Natural killer cell (primary cell): ENCODE measurements around the gene HOXC5. TPM values are rescaled to one million over a fixed set of nuclear protein-coding genes. Genes with fewer than 3 reads are reported as not detected.

Source experiments
- ATAC-seq, 3 donors: fragments of 150-1000 bp in 2 of 3; fragments of 200-7000 bp in 1 of 3; cut with Tn5 transposase; 1 replicate in 1 of 3; 2 replicates in 2 of 3; pipeline ENCODE4 v1.10.0; 2021; ENCODE audit warnings: mild to moderate bottlenecking in 2 of 3, moderate library complexity in 2 of 3
- DNase-seq, 2 donors: peaks; one replicate each; pipeline versions ENCODE4 v3.0.0 to v3.0.0-alpha.2; 2013 to 2021; ENCODE audit warnings: mixed read lengths in 1 of 2
- H3K27ac ChIP-seq: one replicate; pipeline ENCODE4 v1.5.1; 2013; ENCODE audit warnings: mild to moderate bottlenecking, low read length
- H3K27me3 ChIP-seq: one replicate; pipeline ENCODE4 v1.6.1; 2013; ENCODE audit warnings: low read length; ENCODE audit not compliant: control insufficient read depth, insufficient read depth
- H3K36me3 ChIP-seq: one replicate; pipeline ENCODE4 v1.6.1; 2013; ENCODE audit warnings: low read length; ENCODE audit not compliant: control insufficient read depth, insufficient read depth
- H3K4me1 ChIP-seq: one replicate; pipeline ENCODE4 v1.6.1; 2013; ENCODE audit warnings: low read length; ENCODE audit not compliant: control insufficient read depth, insufficient read depth
- H3K4me3 ChIP-seq: one replicate; pipeline ENCODE4 v1.5.1; 2013; ENCODE audit warnings: low read length
- H3K9me3 ChIP-seq: one replicate; pipeline ENCODE4 v1.6.1; 2013; ENCODE audit warnings: low read length; ENCODE audit not compliant: control insufficient read depth, insufficient read depth
- H3K27ac Mint-ChIP-seq, 2 donors: one replicate each; pipeline ENCODE4 v1.8.0; 2022; ENCODE audit warnings: mild to moderate bottlenecking in 2 of 2, mixed read lengths in 2 of 2, moderate library complexity in 1 of 2
- H3K27me3 Mint-ChIP-seq, 2 donors: one replicate each; pipeline ENCODE4 v1.8.0; 2022; ENCODE audit warnings: low read depth in 2 of 2, mixed read lengths in 2 of 2
- H3K36me3 Mint-ChIP-seq: one replicate; pipeline ENCODE4 v1.8.0; 2022; ENCODE audit warnings: mixed read lengths
- H3K4me1 Mint-ChIP-seq, 2 donors: one replicate each; pipeline ENCODE4 v1.8.0; 2022; ENCODE audit warnings: mixed read lengths in 2 of 2
- H3K4me3 Mint-ChIP-seq: one replicate; pipeline ENCODE4 v1.8.0; 2022; ENCODE audit warnings: mild to moderate bottlenecking, moderate library complexity, mixed read lengths
- H3K9me3 Mint-ChIP-seq, 2 donors: one replicate each; pipeline ENCODE4 v1.8.0; 2022; ENCODE audit warnings: mixed read lengths in 2 of 2
- WGBS: methylation state at CpG from one replicate; pipeline ENCODE4 v1.1.7; 2013; ENCODE audit warnings: missing lambda C conversion rate; ENCODE audit not compliant: insufficient coverage; 5-methylcytosine and 5-hydroxymethylcytosine counted together
- intact Hi-C: fragments of 100-400 bp; cut with micrococcal nuclease; formaldehyde crosslinking; loops from one replicate; pipeline ENCODE4 v1.14.2; 2022
- total RNA-seq, 4 donors: library from RNA; stranded (reverse); fragments of 120-200 nt in 1 of 4; gene quantifications; one replicate each; pipeline versions ENCODE4 v1.2.3 to v1.2.4, GENCODE V29; 2013 to 2022
- TF ChIP-seq, protein P1 (sequence below): fragments of 200-600 bp; IDR thresholded peaks from one replicate; pipeline ENCODE4 v1.8.0; 2022; ENCODE audit warnings: antibody characterized with exemption

HOXC5 gene
- total RNA-seq, 3 donors from 2014 or later (not counting 1 experiment from before 2014, with no cell fraction given), result 0.20 TPM; not detected in 2

DNA sequence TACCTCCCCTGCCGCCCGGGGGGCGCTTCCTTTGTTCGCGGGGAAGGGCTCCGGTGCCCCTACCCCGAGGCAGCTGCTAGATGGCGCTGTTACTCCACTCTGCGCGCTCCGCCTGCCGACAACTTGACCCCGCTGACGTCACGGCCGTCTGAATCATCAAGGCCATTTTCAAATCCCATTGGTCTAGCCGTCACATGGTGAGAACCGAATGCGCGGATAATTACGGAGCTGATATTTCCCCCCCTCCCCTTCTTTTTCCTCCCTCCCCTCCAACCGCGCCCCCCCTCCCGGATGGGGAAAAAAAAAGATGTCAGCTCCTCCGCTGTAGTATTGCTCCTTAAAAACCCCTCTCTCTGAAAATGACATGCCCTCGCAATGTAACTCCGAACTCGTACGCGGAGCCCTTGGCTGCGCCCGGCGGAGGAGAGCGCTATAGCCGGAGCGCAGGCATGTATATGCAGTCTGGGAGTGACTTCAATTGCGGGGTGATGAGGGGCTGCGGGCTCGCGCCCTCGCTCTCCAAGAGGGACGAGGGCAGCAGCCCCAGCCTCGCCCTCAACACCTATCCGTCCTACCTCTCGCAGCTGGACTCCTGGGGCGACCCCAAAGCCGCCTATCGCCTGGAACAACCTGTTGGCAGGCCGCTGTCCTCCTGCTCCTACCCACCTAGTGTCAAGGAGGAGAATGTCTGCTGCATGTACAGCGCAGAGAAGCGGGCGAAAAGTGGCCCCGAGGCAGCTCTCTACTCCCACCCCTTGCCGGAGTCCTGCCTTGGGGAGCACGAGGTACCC lies 47.8 kb upstream of the HOXC5 start, which contains the start of gene HOXC10:
Gene HOXC10, plus strand, starts transcription at position 246 of the 791 bp plus-strand sequence. Its CDS starts 114 bp downstream, at position 360.
- H3K27ac ChIP-seq, result no peak within 1 kb of the TSS
- H3K4me1 Mint-ChIP-seq, result peaks cover 24 to 43% of the 10 kb centered on the region in 2 donors
- H3K4me1 ChIP-seq, result peaks cover 30% of the 10 kb centered on the region
- intact Hi-C loops, result loop anchor here (10.0 kb wide), 1 partner anchor 190 kb away; no protein-coding TSS in a partner anchor
- ATAC-seq, result peak; percentile 76 to 80 (median 78)
- H3K4me3 ChIP-seq, result no peak within 1 kb of the TSS
- H3K27me3 Mint-ChIP-seq, result peaks cover 88 to 89% of the 10 kb centered on the region in 2 donors
- no peaks in the 10 kb centered on the region for H3K9me3 Mint-ChIP-seq
- H3K27me3 ChIP-seq, result peaks cover 86% of the 10 kb centered on the region
- H3K36me3 ChIP-seq, result no peaks in the 10 kb centered on the region
- H3K27ac Mint-ChIP-seq, result peak within 1 kb of the TSS; percentile 63 to 72
- peak within 1 kb of the TSS; percentile 67 for H3K4me3 Mint-ChIP-seq
- peaks cover 2% of the 10 kb centered on the region for H3K36me3 Mint-ChIP-seq
- DNase-seq, result peak; percentile 76 to 84
- peaks cover 5% of the 10 kb centered on the region for H3K9me3 ChIP-seq
- TF ChIP-seq, protein P1, sequence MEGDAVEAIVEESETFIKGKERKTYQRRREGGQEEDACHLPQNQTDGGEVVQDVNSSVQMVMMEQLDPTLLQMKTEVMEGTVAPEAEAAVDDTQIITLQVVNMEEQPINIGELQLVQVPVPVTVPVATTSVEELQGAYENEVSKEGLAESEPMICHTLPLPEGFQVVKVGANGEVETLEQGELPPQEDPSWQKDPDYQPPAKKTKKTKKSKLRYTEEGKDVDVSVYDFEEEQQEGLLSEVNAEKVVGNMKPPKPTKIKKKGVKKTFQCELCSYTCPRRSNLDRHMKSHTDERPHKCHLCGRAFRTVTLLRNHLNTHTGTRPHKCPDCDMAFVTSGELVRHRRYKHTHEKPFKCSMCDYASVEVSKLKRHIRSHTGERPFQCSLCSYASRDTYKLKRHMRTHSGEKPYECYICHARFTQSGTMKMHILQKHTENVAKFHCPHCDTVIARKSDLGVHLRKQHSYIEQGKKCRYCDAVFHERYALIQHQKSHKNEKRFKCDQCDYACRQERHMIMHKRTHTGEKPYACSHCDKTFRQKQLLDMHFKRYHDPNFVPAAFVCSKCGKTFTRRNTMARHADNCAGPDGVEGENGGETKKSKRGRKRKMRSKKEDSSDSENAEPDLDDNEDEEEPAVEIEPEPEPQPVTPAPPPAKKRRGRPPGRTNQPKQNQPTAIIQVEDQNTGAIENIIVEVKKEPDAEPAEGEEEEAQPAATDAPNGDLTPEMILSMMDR, result peak; percentile 45
- 7% methylated on average over 54 of the region's 55 CpGs for WGBS

DNA sequence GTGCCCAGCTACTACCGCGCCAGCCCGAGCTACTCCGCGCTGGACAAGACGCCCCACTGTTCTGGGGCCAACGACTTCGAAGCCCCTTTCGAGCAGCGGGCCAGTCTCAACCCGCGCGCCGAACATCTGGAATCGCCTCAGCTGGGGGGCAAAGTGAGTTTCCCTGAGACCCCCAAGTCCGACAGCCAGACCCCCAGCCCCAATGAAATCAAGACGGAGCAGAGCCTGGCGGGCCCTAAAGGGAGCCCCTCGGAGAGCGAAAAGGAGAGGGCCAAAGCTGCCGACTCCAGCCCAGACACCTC lies 47.2 kb upstream of the HOXC5 start:
- Histone ChIP-seq H3K27me3 (peaks cover 89% of the 10 kb centered on the region), H3K9me3 (peaks cover 5% of the 10 kb centered on the region), H3K27ac (no peak overlapping the region), H3K4me3 (no peak overlapping the region), H3K36me3 (no peaks in the 10 kb centered on the region), H3K4me1 (peaks cover 30% of the 10 kb centered on the region)
- Mint-ChIP-seq H3K4me3 (peak overlapping the region; percentile 67), H3K36me3 (peaks cover 5% of the 10 kb centered on the region), H3K27me3 (peaks cover 88 to 89% of the 10 kb centered on the region in 2 donors), H3K9me3 (no peaks in the 10 kb centered on the region), H3K4me1 (peaks cover 30 to 48% of the 10 kb centered on the region in 2 donors), H3K27ac (peak overlapping the region; percentile 63 to 72)
- TF ChIP-seq, protein P1, result no peak
- intact Hi-C loops, result loop anchor here (10.0 kb wide), 1 partner anchor 191 kb away; no protein-coding TSS in a partner anchor
- no peak for DNase-seq
- ATAC-seq, result no peak
- 8% methylated on average over 21 of the region's 21 CpGs for WGBS

DNA sequence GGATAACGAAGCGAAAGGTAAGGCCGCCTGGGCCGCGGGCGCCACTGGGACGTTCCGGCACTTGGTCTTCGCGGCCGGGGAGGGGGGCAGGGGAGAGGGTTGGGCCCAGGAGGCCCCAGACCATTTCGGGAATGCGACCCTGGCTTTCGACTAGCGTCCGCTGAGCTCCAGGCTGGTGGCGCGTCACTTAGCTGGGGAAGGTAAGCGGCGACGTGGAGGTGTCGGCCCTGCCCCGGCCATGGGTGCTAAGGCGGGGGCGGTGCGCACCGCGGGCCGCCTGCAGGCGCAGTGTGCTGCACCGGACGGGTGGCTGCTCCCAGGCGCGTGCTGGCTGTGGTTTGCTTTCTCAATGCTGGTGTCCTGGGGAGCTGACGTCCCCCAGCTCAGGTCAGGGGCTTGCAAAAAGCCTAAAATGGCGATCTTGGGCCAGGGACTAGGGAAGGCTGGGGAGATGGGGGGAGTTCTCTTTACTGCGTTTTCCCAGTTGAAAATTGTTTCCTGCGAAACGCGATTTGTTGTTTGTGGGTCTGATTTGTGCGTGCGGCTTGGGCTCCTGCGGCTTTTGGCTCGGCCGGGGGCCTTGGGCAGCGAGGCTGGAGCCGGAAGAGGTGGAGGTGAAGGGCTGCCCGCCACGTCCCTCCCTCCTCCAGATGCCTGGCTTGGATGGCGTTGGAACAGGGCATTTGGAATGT lies 46.7 kb upstream of the HOXC5 start:
- H3K27ac Mint-ChIP-seq, result peak overlapping the region; percentile 63 to 72

More for the DNA sequence above, 46.7 kb upstream of the HOXC5 start:
- no peaks in the 10 kb centered on the region for H3K36me3 ChIP-seq
- no peak overlapping the region for H3K4me3 ChIP-seq
- peaks cover 90% of the 10 kb centered on the region for H3K27me3 ChIP-seq
- peaks cover 5% of the 10 kb centered on the region for H3K36me3 Mint-ChIP-seq
- H3K4me1 Mint-ChIP-seq, result peaks cover 30 to 49% of the 10 kb centered on the region in 2 donors
- peaks cover 88 to 90% of the 10 kb centered on the region in 2 donors for H3K27me3 Mint-ChIP-seq
- intact Hi-C loops, result loop anchor here (10.0 kb wide), 1 partner anchor 191 kb away; no protein-coding TSS in a partner anchor
- DNase-seq, result peak in 1 of 2 donors; percentile 58
- no peak overlapping the region for H3K27ac ChIP-seq
- peak; percentile 52 to 71 (median 66) for ATAC-seq
- H3K9me3 Mint-ChIP-seq, result no peaks in the 10 kb centered on the region
- 3% methylated on average over 47 of the region's 50 CpGs for WGBS
- TF ChIP-seq, protein P1, result no peak
- H3K4me3 Mint-ChIP-seq, result peak overlapping the region; percentile 67
- peaks cover 5% of the 10 kb centered on the region for H3K9me3 ChIP-seq
- H3K4me1 ChIP-seq, result peaks cover 30% of the 10 kb centered on the region
